ENCODE data around the gene CYRIA.

DNA sequence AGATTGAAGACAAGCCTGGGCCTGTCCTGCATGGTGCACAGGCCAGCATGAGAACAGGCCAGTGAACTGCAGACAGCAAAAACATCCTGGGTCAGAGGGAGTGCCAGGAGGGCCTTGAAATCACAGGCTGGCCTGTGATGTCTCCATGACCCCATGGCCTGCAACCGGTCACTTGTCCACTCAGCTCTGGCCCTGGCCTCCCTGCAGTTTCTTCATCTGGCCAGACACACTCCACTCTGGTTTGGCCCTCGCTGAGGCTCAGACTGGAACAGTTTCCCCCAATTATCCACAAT is 12.6 kb downstream of the CYRIA start:
- no peak for TF ChIP-seq EZH2 (IDR thresholded peaks at IDR 0.05; ENCODE audit: low read depth)
- TF ChIP-seq, protein P1, sequence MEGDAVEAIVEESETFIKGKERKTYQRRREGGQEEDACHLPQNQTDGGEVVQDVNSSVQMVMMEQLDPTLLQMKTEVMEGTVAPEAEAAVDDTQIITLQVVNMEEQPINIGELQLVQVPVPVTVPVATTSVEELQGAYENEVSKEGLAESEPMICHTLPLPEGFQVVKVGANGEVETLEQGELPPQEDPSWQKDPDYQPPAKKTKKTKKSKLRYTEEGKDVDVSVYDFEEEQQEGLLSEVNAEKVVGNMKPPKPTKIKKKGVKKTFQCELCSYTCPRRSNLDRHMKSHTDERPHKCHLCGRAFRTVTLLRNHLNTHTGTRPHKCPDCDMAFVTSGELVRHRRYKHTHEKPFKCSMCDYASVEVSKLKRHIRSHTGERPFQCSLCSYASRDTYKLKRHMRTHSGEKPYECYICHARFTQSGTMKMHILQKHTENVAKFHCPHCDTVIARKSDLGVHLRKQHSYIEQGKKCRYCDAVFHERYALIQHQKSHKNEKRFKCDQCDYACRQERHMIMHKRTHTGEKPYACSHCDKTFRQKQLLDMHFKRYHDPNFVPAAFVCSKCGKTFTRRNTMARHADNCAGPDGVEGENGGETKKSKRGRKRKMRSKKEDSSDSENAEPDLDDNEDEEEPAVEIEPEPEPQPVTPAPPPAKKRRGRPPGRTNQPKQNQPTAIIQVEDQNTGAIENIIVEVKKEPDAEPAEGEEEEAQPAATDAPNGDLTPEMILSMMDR (conservative IDR thresholded peaks at IDR 0.05): no peak
